ENCODE measurements around the gene ARV1. TPM values are rescaled to one million over a fixed set of nuclear protein-coding genes. Genes with fewer than 3 reads are reported as not detected.
A peak's percentile ranks its signal among the peaks of the same experiment; 100 is the strongest.

The ARV1 gene
- 10 to 100 TPM; 15.6 to 16.4 TPM for total RNA-seq

DNA sequence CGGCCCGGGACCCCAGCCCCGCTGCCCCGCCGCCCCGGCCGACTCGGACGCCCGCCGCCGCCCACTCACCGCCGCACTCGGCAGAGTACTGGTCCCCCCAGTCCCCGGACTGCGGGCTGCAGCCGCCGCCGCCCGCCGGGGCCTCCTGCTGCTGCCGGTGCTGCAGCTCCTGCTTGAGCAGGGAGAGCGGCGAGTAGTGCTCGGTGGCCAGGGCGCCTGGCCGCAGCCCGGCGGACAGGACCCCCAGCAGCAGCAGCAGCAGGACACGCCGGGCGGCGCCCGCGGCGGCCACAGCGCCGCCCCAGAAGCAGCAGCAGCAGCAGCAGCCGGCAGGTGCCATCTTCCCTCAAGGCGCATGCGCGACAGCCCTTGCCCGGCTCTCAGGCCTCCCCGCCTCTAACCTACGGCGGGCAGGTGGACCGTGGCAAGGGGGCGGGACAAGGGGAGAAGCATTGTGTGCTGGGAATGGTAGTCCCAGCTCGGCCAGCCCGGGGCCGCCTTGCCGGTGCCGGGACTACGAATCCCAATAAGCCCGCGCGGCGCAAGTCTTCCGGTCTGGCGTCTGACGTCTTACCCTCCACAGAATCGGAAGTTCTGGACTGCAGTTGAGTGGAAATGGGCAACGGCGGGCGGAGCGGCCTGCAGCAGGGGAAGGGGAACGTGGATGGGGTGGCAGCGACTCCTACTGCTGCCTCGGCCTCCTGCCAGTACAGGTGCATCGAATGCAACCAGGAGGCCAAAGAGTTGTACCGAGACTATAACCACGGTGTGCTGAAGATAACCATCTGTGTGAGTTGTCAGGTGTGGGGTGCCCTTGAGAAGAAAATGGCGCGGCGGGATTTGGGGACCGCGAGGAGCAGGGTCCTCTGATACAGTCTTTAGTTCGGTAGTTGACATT is at the start of gene ARV1, which contains the start of gene TTC13:
TSS of gene ARV1 (plus strand) at position 604 of the 898 bp plus-strand sequence. CDS start at position 616, 12 bp downstream.
TSS of gene TTC13 (minus strand) at position 371 of the 898 bp plus-strand sequence. CDS start at position 340, 31 bp downstream.
- Mint-ChIP-seq H3K9me3 (ENCODE audit: insufficient read depth) (no peaks in the 10 kb centered on the region), H3K27me3 (ENCODE audit: low read depth) (no peaks in the 10 kb centered on the region), H3K36me3 (ENCODE audit: low read depth) (peaks cover 40% of the 10 kb centered on the region), H3K4me1 (ENCODE audit: low read depth) (peaks cover 31% of the 10 kb centered on the region), H3K4me3 (peak within 1 kb of the TSS; percentile 96), H3K27ac (peak within 1 kb of the TSS; percentile 99)
- DNase-seq (peak; percentile 98), ATAC-seq (peak; percentile 96)
- ChIA-PET POLR2A (interaction anchor here (0.9 to 1.1 kb wide), 2 partner anchors 61 to 62 kb away, joined by 3 to 7 read pairs; no protein-coding TSS in a partner anchor), CTCF (interaction anchor here (1.0 to 2.7 kb wide), 9 partner anchors 12 to 337 kb away, joined by 3 to 11 read pairs (median 5); partner anchors contain the start of gene COG2)

DNA sequence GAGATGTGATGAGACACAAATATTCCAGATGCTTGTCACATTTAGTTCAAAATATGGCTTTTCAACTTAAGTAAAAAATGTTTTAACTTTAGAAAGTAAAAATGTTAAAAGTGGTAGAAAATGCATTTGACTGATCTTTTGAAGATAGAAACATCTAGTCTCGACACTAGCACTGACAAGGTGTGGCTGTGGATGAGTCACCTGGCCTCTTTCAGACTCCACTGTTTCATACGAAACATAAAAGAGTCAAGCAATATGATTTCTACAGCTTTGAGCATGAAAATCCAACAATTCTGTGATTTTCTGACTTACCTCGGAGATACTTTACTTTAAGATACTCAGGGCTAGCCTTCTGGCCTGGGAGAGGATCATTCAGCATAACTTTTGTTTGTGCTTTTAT is 47.9 kb upstream of the ARV1 start:
- Mint-ChIP-seq H3K36me3 (ENCODE audit: low read depth) (peaks cover 46% of the 10 kb centered on the region), H3K27ac (no peak overlapping the region), H3K27me3 (ENCODE audit: low read depth) (no peaks in the 10 kb centered on the region), H3K9me3 (ENCODE audit: insufficient read depth) (no peaks in the 10 kb centered on the region), H3K4me3 (no peak overlapping the region), H3K4me1 (ENCODE audit: low read depth) (no peaks in the 10 kb centered on the region)
- ChIA-PET CTCF (no interaction called here), POLR2A (no interaction called here)
- ATAC-seq (no peak), DNase-seq (no peak)

DNA sequence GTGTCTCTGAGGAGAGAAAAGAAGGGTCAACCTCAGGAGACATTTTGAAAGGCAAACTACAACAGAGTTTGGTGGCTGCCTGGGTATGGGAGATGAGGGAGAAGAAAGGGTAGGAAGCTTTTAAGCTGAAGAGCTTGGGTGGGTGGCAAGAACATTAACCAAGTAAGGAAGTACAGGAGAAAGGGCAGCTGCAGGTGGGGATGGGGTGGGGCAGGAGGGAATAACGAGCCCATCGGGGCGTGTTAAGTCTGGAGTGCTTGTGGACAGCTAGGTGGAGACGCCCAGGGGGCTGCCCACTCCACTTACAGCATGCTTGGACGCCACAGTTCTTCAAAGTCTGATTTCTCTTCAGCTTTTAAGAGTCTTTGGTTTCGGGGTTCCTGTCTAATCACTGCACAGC is 43.0 kb upstream of the ARV1 start:
- ChIA-PET CTCF (interaction anchor here (1.0 kb wide), 1 partner anchor 19 kb away, joined by 3 read pairs; no protein-coding TSS in a partner anchor), POLR2A (no interaction called here)
- H3K9me3 Mint-ChIP-seq (ENCODE audit: insufficient read depth) = no peaks in the 10 kb centered on the region
- no peaks in the 10 kb centered on the region for H3K27me3 Mint-ChIP-seq (ENCODE audit: low read depth)
- peak overlapping the region; percentile 40 for H3K27ac Mint-ChIP-seq
- peaks cover 49% of the 10 kb centered on the region for H3K36me3 Mint-ChIP-seq (ENCODE audit: low read depth)
- peaks cover 2% of the 10 kb centered on the region for H3K4me1 Mint-ChIP-seq (ENCODE audit: low read depth)
- no peak for ATAC-seq
- no peak for DNase-seq
- H3K4me3 Mint-ChIP-seq = no peak overlapping the region

DNA sequence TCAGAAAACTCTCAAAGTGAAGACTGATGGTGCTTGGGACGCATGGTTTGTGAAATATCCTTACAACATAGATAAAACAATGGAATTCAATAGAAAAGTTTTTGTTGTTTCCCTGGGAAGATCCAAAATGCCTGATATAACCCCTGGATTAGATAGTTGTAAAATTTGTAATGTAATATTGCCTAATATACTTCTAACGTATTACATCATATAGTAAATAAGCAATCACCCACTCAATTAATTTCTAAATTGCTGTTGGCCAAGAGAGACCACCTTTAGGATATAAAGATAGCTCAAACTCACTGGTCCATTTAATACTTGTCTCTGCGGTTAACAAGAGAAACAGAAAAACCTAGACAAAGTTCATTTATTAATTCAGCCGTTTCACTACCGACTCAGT is 42.4 kb upstream of the ARV1 start:
- DNase-seq (no peak), ATAC-seq (no peak)
- ChIA-PET CTCF (interaction anchor here (1.0 kb wide), 1 partner anchor 20 kb away, joined by 3 read pairs; no protein-coding TSS in a partner anchor), POLR2A (no interaction called here)
- H3K27ac Mint-ChIP-seq = no peak overlapping the region
- H3K4me3 Mint-ChIP-seq = no peak overlapping the region
- H3K36me3 Mint-ChIP-seq (ENCODE audit: low read depth) = peaks cover 44% of the 10 kb centered on the region
- H3K27me3 Mint-ChIP-seq (ENCODE audit: low read depth) = no peaks in the 10 kb centered on the region
- peaks cover 2% of the 10 kb centered on the region for H3K4me1 Mint-ChIP-seq (ENCODE audit: low read depth)
- no peaks in the 10 kb centered on the region for H3K9me3 Mint-ChIP-seq (ENCODE audit: insufficient read depth)

DNA sequence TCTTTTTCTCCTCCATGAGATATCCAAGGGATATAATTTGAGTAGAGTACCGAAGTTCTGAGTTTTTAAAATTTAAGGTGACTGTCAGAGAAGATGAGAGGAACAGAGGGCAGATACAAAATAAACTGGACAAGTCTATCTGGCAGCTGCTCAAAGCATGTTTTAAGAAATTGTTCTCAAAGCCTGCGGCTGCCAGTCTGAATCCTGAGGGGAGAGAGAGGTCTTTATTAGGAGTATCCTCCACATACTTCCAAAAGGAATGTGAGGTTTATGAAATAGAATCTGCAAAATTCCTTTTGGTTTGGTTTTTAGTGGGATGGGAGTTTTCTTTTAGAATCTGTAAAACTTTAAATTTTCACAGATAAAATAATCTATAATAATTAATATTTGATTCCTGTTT is 41.5 kb upstream of the ARV1 start:
- ChIA-PET CTCF (no interaction called here), POLR2A (no interaction called here)
- Mint-ChIP-seq H3K9me3 (ENCODE audit: insufficient read depth) (no peaks in the 10 kb centered on the region), H3K27ac (no peak overlapping the region), H3K4me3 (no peak overlapping the region), H3K4me1 (ENCODE audit: low read depth) (peaks cover 2% of the 10 kb centered on the region), H3K36me3 (ENCODE audit: low read depth) (peaks cover 43% of the 10 kb centered on the region), H3K27me3 (ENCODE audit: low read depth) (no peaks in the 10 kb centered on the region)
- ATAC-seq (no peak), DNase-seq (no peak)

DNA sequence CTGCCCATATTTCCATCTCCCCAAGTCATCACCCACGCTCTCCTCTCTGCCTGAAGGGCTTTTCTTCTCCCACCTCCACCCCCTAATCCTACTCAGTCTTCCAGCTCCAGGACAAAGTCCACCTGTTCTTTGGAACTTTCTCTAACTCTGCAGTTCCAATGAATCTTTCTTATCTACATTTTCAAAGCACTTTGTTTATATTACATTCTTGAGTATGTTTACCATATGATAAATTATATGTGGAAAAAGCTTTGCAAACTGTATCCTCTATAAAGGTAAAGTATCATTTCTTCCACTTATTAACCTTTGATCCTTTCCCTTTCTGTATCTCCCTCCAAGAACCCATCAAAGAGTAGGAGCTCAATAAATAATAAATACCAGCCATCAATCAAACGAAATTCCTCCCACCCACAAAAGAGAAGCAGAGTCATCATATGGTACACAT is 39.9 kb upstream of the ARV1 start:
- H3K27me3 Mint-ChIP-seq (ENCODE audit: low read depth) = no peaks in the 10 kb centered on the region
- no peak overlapping the region for H3K4me3 Mint-ChIP-seq
- H3K27ac Mint-ChIP-seq = no peak overlapping the region
- peaks cover 2% of the 10 kb centered on the region for H3K4me1 Mint-ChIP-seq (ENCODE audit: low read depth)
- ATAC-seq (no peak), DNase-seq (no peak)
- H3K9me3 Mint-ChIP-seq (ENCODE audit: insufficient read depth) = no peaks in the 10 kb centered on the region
- ChIA-PET CTCF (interaction anchor here (1.0 kb wide), 1 partner anchor 12 kb away, joined by 3 read pairs; no protein-coding TSS in a partner anchor), POLR2A (no interaction called here)
- peaks cover 38% of the 10 kb centered on the region for H3K36me3 Mint-ChIP-seq (ENCODE audit: low read depth)

DNA sequence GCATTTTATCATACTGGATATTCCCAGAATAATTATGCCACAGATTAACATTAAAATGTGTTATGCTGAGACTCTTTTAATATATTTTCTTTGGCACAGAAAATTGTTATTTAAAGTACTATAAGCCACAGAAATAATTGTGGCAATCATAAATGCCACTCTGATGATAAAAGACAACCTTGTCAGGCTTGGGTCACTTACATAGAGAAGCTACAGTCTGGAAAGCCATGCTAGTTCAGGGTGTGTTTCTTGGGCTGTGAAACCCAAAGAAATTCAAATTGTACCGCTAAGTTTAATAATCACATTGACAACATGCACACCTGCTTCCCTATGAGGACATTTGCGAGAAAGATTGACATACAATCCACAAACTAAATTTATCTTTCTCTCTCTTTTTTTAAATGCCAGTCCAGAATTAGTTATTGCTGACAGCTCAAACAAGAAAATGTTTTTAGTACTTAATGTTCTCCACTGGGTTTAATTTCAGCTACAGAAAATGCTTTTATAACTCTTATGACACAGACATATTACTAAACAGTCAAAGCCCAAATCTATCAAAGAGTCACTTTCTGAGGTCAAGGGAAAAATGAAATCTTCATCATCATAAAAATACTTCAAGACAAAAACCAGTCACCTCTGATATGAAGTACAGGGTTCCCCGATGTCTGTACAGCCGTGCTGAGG is 38.9 kb upstream of the ARV1 start:
- Mint-ChIP-seq H3K36me3 (ENCODE audit: low read depth) (peaks cover 39% of the 10 kb centered on the region), H3K27me3 (ENCODE audit: low read depth) (no peaks in the 10 kb centered on the region), H3K4me3 (no peak overlapping the region), H3K9me3 (ENCODE audit: insufficient read depth) (no peaks in the 10 kb centered on the region), H3K27ac (no peak overlapping the region), H3K4me1 (ENCODE audit: low read depth) (peaks cover 2% of the 10 kb centered on the region)
- DNase-seq = no peak
- ChIA-PET CTCF (interaction anchor here (1.0 kb wide), 3 partner anchors 10 to 152 kb away, joined by 3 to 4 read pairs (median 3); no protein-coding TSS in a partner anchor), POLR2A (no interaction called here)
- no peak for ATAC-seq

DNA sequence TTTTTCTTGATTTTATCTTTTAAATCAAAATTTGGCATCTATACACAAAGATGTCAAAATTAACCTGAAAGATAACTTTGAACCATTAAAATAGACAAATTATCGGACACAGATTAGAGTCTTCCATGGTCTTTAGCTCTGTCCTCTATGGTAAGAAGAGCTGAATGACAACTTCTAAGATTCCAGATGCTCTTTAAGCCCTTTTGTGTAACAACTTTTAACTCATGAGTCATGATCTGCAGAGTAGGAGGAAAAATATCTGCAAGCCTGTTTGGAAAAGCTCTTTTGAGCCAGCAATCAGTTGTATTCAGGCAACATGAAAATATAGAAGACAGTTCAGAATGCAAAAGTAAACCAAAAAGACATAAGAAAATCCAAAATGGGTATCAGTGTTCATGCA is 38.0 kb upstream of the ARV1 start:
- ATAC-seq = no peak
- H3K4me1 Mint-ChIP-seq (ENCODE audit: low read depth) = peaks cover 2% of the 10 kb centered on the region
- H3K4me3 Mint-ChIP-seq = no peak overlapping the region
- peaks cover 41% of the 10 kb centered on the region for H3K36me3 Mint-ChIP-seq (ENCODE audit: low read depth)
- no peaks in the 10 kb centered on the region for H3K9me3 Mint-ChIP-seq (ENCODE audit: insufficient read depth)
- POLR2A ChIA-PET = no interaction called here
- DNase-seq = no peak
- CTCF ChIA-PET = interaction anchor here (1.0 kb wide), 2 partner anchors 11 to 151 kb away, joined by 3 to 4 read pairs; no protein-coding TSS in a partner anchor
- no peak overlapping the region for H3K27ac Mint-ChIP-seq
- no peaks in the 10 kb centered on the region for H3K27me3 Mint-ChIP-seq (ENCODE audit: low read depth)

DNA sequence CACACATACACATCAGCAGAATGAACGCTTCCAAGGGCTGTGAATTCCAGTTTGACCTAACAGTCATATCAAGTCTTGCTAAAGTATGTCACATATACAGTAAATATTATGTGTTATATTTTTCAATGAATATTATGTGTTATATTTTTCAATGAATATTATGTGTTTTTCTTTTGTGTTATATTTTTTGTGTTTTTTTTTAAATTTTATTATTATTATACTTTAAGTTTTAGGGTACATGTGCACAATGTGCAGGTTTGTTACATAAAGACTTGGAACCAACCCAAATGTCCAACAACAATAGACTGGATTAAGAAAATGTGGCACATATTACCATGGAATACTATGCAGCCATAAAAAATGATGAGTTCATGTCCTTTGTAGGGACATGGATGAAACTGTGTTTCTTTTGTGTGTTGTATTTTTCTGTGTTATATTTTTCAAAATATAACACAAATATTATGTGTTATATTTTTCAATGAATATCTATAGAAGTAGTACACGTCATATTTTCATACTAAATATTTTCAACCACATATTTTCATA is 35.8 kb upstream of the ARV1 start:
- DNase-seq (no peak), ATAC-seq (no peak)
- Mint-ChIP-seq H3K4me3 (no peak overlapping the region), H3K36me3 (ENCODE audit: low read depth) (peaks cover 35% of the 10 kb centered on the region), H3K9me3 (ENCODE audit: insufficient read depth) (no peaks in the 10 kb centered on the region), H3K4me1 (ENCODE audit: low read depth) (no peaks in the 10 kb centered on the region), H3K27me3 (ENCODE audit: low read depth) (no peaks in the 10 kb centered on the region), H3K27ac (no peak overlapping the region)
- POLR2A ChIA-PET = no interaction called here
- CTCF ChIA-PET = no interaction called here

DNA sequence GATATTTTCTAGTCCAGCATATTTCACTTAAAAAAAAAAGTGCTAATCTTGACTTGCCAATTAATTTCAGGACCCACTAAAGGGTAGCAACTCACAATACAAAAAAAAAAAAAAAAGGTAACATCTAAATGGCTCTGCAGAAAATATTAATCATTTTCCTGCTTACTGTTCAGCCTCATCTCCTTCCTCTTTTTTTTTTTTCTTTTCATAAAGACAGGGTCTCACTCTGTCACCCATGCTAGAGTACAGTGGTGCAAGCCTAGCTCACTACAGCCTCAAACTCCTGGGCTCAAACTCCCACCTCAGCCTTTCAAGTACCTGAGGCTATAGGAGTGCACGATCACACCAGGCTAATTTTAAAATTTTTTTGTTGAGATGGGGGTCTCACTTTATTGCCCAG is 30.6 kb upstream of the ARV1 start:
- DNase-seq = no peak
- Mint-ChIP-seq H3K27me3 (ENCODE audit: low read depth) (no peaks in the 10 kb centered on the region), H3K9me3 (ENCODE audit: insufficient read depth) (no peaks in the 10 kb centered on the region), H3K4me1 (ENCODE audit: low read depth) (no peaks in the 10 kb centered on the region), H3K4me3 (no peak overlapping the region), H3K36me3 (ENCODE audit: low read depth) (peaks cover 33% of the 10 kb centered on the region), H3K27ac (no peak overlapping the region)
- ATAC-seq = no peak
- POLR2A ChIA-PET = interaction anchor here (0.6 kb wide), 1 partner anchor 305 kb away, joined by 3 read pairs; no protein-coding TSS in a partner anchor
- CTCF ChIA-PET = no interaction called here

DNA sequence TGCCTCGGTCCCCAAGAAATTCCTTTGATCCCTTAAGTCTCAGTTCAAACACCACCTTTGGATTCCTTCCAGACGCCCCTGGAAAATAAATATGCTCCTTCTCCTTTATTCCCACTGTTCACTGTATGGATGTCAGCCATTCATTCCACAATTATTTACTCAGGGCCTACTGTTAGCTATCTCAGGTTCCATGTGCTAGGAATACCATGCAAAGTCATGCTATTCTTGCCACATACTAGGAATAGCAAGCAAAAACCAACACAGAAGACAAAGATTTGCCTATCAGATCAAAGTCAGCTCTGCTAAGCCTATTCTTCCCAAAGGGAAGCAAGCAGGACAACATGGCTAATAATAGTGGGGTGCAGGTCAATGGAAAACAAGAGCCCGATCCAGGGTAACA is 30.0 kb upstream of the ARV1 start:
- Mint-ChIP-seq H3K4me3 (no peak overlapping the region), H3K27ac (no peak overlapping the region), H3K9me3 (ENCODE audit: insufficient read depth) (no peaks in the 10 kb centered on the region), H3K36me3 (ENCODE audit: low read depth) (peaks cover 38% of the 10 kb centered on the region), H3K4me1 (ENCODE audit: low read depth) (no peaks in the 10 kb centered on the region), H3K27me3 (ENCODE audit: low read depth) (no peaks in the 10 kb centered on the region)
- POLR2A ChIA-PET = no interaction called here
- CTCF ChIA-PET = no interaction called here
- DNase-seq (no peak), ATAC-seq (no peak)

Measured in activated CD8-positive, alpha-beta T cell treated with anti-CD3 and anti-CD28 coated beads, Interleukin-2, amount 10 ng/mL, durations not matched to agents 7 days and 5 days (primary cell).